Sigmoid colon (tissue), 7 donors: ENCODE data around the gene HIPK4. TPM values are rescaled to one million over a fixed set of nuclear protein-coding genes. Genes with fewer than 3 reads are reported as not detected.

Experiments
- DNase-seq: peaks from one replicate; pipeline ENCODE4 v3.0.0-alpha.2; 2019
- H3K27ac ChIP-seq, 4 donors: fragments of 200-600 bp; sonication (generic); one replicate each; pipeline ENCODE4 v1.5.1; 2016 to 2019; ENCODE audit warnings: mild to moderate bottlenecking in 1 of 4
- H3K27me3 ChIP-seq, 3 donors: fragments of 200-600 bp; sonication (generic); one replicate each; pipeline ENCODE4 v1.5.1; 2019; ENCODE audit warnings: mild to moderate bottlenecking in 1 of 3
- H3K36me3 ChIP-seq, 4 donors: fragments of 200-600 bp; sonication (generic); one replicate each; pipeline ENCODE4 v1.5.1; 2016 to 2019
- H3K4me1 ChIP-seq, 4 donors: fragments of 200-600 bp; sonication (generic); one replicate each; pipeline ENCODE4 v1.5.1; 2017 to 2019
- H3K4me3 ChIP-seq, 4 donors: fragments of 200-600 bp; sonication (generic); one replicate each; pipeline ENCODE4 v1.5.1; 2017 to 2019; ENCODE audit warnings: mild to moderate bottlenecking in 2 of 4, moderate library complexity in 1 of 4
- H3K9me3 ChIP-seq, 4 donors: fragments of 200-600 bp in 3 of 4; sonication (generic) in 3 of 4; one replicate each; pipeline versions ENCODE4 v1.5.1 to v1.6.1; 2013 to 2019
- CTCF ChIP-seq, 4 experiments: fragments of 450-650 bp in 3 of 4; fragments of 200-600 bp in 1 of 4; IDR thresholded peaks; one replicate each; pipeline ENCODE4 v1.5.1; 2016 to 2019; ENCODE audit warnings: antibody characterized with exemption in 4 of 4, mild to moderate bottlenecking in 3 of 4, moderate library complexity in 2 of 4
- EP300 ChIP-seq, 4 donors: sonication (generic); formaldehyde crosslinking; IDR thresholded peaks; one replicate each; pipeline ENCODE4 v1.6.1; 2017; ENCODE audit warnings: antibody characterized with exemption in 4 of 4
- POLR2A ChIP-seq, 2 donors: fragments of 450-650 bp; IDR thresholded peaks; one replicate each; pipeline ENCODE4 v1.6.1; 2016; ENCODE audit warnings: antibody characterized with exemption in 2 of 2, mild to moderate bottlenecking in 2 of 2, moderate library complexity in 2 of 2
- POLR2AphosphoS5 ChIP-seq, 4 donors: sonication (generic); formaldehyde crosslinking; IDR thresholded peaks; one replicate each; pipeline ENCODE4 v1.6.1; 2017; ENCODE audit warnings: antibody characterized with exemption in 4 of 4
- WGBS, 2 donors: extraction: QIAGEN DNeasy Blood & Tissue Kit; methylation state at CpG; one replicate each; pipeline ENCODE4 v1.1.7; 2013; 5-methylcytosine and 5-hydroxymethylcytosine counted together
- intact Hi-C: fragments of 100-400 bp; cut with DNase I; formaldehyde crosslinking; loops from one replicate; pipeline ENCODE4 v1.15.1; 2023
- polyA plus RNA-seq, 3 donors: library from polyadenylated mRNA; stranded (reverse); fragments of 200-250 nt; gene quantifications; one replicate each; pipeline ENCODE4 v1.2.3, GENCODE V29; 2013
- total RNA-seq, 4 donors: library from RNA; depleted of rRNA; stranded (reverse); fragments of >200 nt; gene quantifications; one replicate each; pipeline ENCODE4 v1.1.0, GENCODE V29; 2016
- donor health status: healthy with polysubstance abuse.
- donor health status: Bipolar disorder and iron deficiency.
- donor health status: healthy.

HIPK4 gene
- total and polyA plus RNA-seq, 7 donors = 0.06 to 0.36 (median 0.14) TPM; not detected in 4

DNA sequence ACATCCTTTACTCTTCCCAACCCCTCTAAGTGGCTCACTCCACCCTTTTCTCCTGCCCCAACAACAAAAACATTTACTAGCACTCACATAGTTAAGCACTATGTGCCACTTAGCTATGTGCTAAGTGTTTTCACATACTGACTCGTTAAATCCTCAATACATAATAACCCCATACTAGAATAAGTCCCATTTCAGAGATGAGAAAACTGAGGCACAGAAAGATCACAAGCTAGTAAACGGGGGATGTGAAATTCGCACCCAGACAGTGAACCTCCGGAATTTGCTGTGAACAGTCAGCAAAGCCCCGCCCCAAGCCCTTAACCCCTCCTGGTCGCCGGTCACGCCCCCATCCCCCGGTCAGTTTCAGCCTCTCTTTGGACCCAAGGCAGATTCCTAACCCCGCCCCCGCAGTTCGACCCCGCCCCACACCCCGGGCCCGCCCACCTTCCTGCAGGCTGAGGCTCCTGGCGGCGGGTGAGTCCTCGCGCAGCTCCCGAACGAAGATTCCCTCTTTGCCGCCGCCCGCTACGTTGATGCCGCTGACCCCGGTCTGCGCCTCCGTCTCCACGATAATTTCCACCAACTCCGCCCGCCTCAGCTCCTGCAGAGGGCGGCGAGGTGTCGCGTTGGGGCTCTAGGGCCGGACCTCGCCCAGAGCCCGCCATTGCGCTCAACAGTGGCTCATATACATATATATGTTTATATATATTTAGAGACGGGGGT, 13.4 kb upstream of the HIPK4 start:
- Histone ChIP-seq H3K27ac (peak overlapping the region; percentile 86 to 96 (median 90)), H3K4me1 (peaks cover 0 to 26% (median 12%) of the 10 kb centered on the region in 4 donors), H3K36me3 (no peaks in the 10 kb centered on the region), H3K9me3 (no peaks in the 10 kb centered on the region), H3K4me3 (peak overlapping the region; percentile 41 to 68 (median 59)), H3K27me3 (no peaks in the 10 kb centered on the region)
- intact Hi-C loops = loop anchor here (5.0 kb wide), 3 partner anchors 36 to 64 kb away; partner anchors contain the start of genes BLVRB, C19orf47, PLD3 and SPTBN4
- peak; percentile 95 for DNase-seq
- 0 to 1% methylated on average over 41 of the region's 41 CpGs for WGBS, 2 donors
- TF ChIP-seq CTCF (IDR thresholded peaks at IDR 0.05) (no peak), POLR2AphosphoS5 (IDR thresholded peaks at IDR 0.05) (peak; percentile 65 to 78 (median 73)), POLR2A (IDR thresholded peaks at IDR 0.05) (peak in 1 of 2 donors; percentile 15)

DNA sequence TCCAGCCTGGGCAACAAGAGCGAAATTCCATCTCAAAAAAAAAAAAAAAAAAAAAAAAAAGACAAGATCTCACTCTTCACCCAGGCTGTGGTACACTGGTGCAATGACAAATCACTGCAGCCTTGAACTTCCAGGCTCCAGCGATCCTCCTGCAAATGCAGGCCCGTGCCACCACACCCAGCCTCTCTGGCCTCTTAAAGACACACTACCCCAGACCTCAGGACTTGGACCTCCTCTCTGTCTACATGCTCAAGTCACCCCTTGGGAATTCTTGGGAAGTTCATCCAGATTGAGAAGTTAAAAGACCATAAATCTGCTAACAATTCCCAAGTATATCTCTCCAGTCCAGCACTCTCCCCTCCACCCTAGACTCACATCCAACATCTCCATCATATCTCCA, 10.6 kb upstream of the HIPK4 start:
- intact Hi-C loops = loop anchor here (5.0 kb wide), 3 partner anchors 33 to 67 kb away; partner anchors contain the start of genes BLVRB, C19orf47, PLD3 and SPTBN4
- Histone ChIP-seq H3K4me1 (peaks cover 0 to 26% (median 12%) of the 10 kb centered on the region in 4 donors), H3K27ac (no peak overlapping the region)

GRCh38 chr19:40398417-40399131, 8.6 kb upstream of the HIPK4 start:
- peak overlapping the region in 2 of 4 donors; percentile 10 to 18 for H3K4me3 ChIP-seq
- WGBS, 2 donors = 43 to 58% methylated on average over 49 of the region's 49 CpGs
- DNase-seq = no peak

More for the DNA sequence above, 10.6 kb upstream of the HIPK4 start:
- Histone ChIP-seq H3K9me3 (no peaks in the 10 kb centered on the region), H3K36me3 (no peaks in the 10 kb centered on the region), H3K27me3 (no peaks in the 10 kb centered on the region), H3K4me3 (no peak overlapping the region)
- WGBS, 2 donors = 48 to 80% methylated on average over 3 of the region's 3 CpGs
- DNase-seq = no peak
- no peak for TF ChIP-seq EP300 (IDR thresholded peaks at IDR 0.05)
- no peak for TF ChIP-seq POLR2A (IDR thresholded peaks at IDR 0.05)
- no peak for TF ChIP-seq CTCF (IDR thresholded peaks at IDR 0.05)
- TF ChIP-seq POLR2AphosphoS5 (IDR thresholded peaks at IDR 0.05) = no peak

DNA sequence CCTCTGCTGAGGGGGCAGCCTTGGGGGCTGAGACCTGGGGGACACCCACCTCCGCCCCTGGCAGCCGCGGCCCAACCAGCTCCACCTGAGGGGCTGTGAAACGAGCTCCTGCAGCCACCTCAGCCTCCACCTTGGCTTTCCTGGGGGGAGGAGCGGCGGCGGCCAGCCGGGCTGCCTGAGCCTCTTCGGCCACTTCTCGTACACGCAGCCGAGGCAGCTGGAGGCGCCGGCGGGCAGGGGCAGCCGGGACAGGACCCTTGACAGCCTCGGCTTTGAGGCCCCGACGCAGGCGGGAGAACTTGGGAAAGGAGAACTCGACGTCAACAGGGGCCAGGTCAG, 7.6 kb upstream of the HIPK4 start:
- 95 to 96% methylated on average over 22 of the region's 22 CpGs for WGBS, 2 donors
- no peak overlapping the region for H3K4me3 ChIP-seq
- H3K27me3 ChIP-seq = no peaks in the 10 kb centered on the region
- no peaks in the 10 kb centered on the region for H3K4me1 ChIP-seq
- no peak overlapping the region for H3K27ac ChIP-seq
- intact Hi-C loops = no loop called here
- no peaks in the 10 kb centered on the region for H3K36me3 ChIP-seq
- TF ChIP-seq EP300 (IDR thresholded peaks at IDR 0.05) (no peak), POLR2A (IDR thresholded peaks at IDR 0.05) (no peak), CTCF (IDR thresholded peaks at IDR 0.05) (no peak), POLR2AphosphoS5 (IDR thresholded peaks at IDR 0.05) (no peak)
- no peaks in the 10 kb centered on the region for H3K9me3 ChIP-seq
- no peak for DNase-seq

More at GRCh38 chr19:40398417-40399131, 8.6 kb upstream of the HIPK4 start:
- intact Hi-C loops = no loop called here
- H3K36me3 ChIP-seq = no peaks in the 10 kb centered on the region
- TF ChIP-seq POLR2A (IDR thresholded peaks at IDR 0.05) (no peak), EP300 (IDR thresholded peaks at IDR 0.05) (no peak)
- H3K27me3 ChIP-seq = no peaks in the 10 kb centered on the region
- peaks cover 0 to 10% (median 8%) of the 10 kb centered on the region in 4 donors for H3K4me1 ChIP-seq
- H3K9me3 ChIP-seq = no peaks in the 10 kb centered on the region
- no peak overlapping the region for H3K27ac ChIP-seq

DNA sequence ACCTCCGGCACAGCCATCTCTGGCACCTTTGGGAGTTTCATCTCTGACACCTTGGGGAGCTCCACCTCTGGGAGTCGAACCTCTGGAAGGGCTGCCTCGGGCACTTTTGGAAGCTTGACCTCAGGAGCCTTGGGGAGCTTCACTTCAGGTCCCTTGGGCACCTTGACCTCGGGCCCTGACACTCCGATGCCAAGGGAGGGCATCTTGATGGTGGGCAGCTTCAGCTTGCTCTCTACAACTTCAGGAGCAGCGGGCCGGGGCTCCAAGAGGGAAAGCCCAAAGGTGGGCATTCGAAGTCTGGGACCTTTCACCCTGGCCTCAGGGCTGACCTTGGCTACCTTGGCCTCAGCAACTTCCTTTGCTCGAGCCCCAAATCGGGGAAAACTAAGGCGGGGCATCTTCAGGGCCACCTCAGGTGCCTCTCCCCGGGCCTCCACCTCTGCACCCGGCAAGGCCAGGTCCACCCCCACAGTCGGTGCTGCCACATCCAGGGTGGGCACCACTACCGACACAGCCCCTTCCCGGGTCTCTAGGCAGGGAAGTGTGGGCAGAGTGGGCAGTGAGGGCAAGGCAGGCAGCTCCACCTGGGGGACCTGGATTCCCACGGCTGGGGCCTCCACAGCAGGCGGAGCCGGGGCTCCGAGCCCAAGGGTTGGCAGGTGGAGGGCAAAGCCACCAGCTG, 7.0 kb upstream of the HIPK4 start:
- Histone ChIP-seq H3K4me3 (no peak overlapping the region), H3K36me3 (no peaks in the 10 kb centered on the region), H3K27me3 (no peaks in the 10 kb centered on the region), H3K27ac (no peak overlapping the region), H3K9me3 (no peaks in the 10 kb centered on the region), H3K4me1 (no peaks in the 10 kb centered on the region)
- TF ChIP-seq POLR2A (IDR thresholded peaks at IDR 0.05) = no peak
- TF ChIP-seq EP300 (IDR thresholded peaks at IDR 0.05) = no peak
- TF ChIP-seq CTCF (IDR thresholded peaks at IDR 0.05) = no peak
- TF ChIP-seq POLR2AphosphoS5 (IDR thresholded peaks at IDR 0.05) = no peak
- 87 to 90% methylated on average over 20 of the region's 20 CpGs for WGBS, 2 donors
- DNase-seq = no peak
- intact Hi-C loops = no loop called here
